Type B pancreatic cell (in vitro differentiated cells): ENCODE results near the gene VASH1. TPM values are rescaled to one million over a fixed set of nuclear protein-coding genes. Genes with fewer than 3 reads are reported as not detected.
"Not testable (repeated sequence)": the region's sequence is repeated elsewhere in the genome, so short reads cannot be mapped to it uniquely, and the experiment has no call there.

ENCODE experiments used
- DNase-seq: peaks from one replicate; pipeline ENCODE4 v3.0.0; 2021; ENCODE audit warnings: mixed read lengths; ENCODE audit not compliant: unreplicated experiment; ENCODE audit errors: extremely low spot score
- H3K27ac Mint-ChIP-seq: 2 replicates; pipeline ENCODE4 v1.8.0; 2021; ENCODE audit warnings: mild to moderate bottlenecking, mixed read lengths
- H3K27me3 Mint-ChIP-seq: 2 replicates; pipeline ENCODE4 v1.8.0; 2021; ENCODE audit warnings: mixed read lengths
- H3K36me3 Mint-ChIP-seq: 2 replicates; pipeline ENCODE4 v1.8.0; 2021; ENCODE audit warnings: mixed read lengths
- H3K4me1 Mint-ChIP-seq: one replicate; pipeline ENCODE4 v1.8.0; 2021; ENCODE audit warnings: mixed read lengths; ENCODE audit not compliant: unreplicated experiment
- H3K4me3 Mint-ChIP-seq: 2 replicates; pipeline ENCODE4 v1.8.0; 2021; ENCODE audit warnings: mild to moderate bottlenecking, mixed read lengths
- H3K9me3 Mint-ChIP-seq: 2 replicates; pipeline ENCODE4 v1.8.0; 2021; ENCODE audit warnings: mixed read lengths
- CTCF ChIP-seq: fragments of 200-600 bp; sonication (generic); conservative IDR thresholded peaks from 2 replicates; pipeline ENCODE4 v1.5.0; 2021; ENCODE audit warnings: antibody characterized with exemption, mild to moderate bottlenecking
- total RNA-seq: library from RNA; stranded (reverse); gene quantifications from 2 replicates; pipeline ENCODE4 v1.2.1, GENCODE V29; 2021; ENCODE audit warnings: low replicate concordance

Gene VASH1
- total RNA-seq, 1 donor from 2014 or later, result 28.8 TPM

DNA sequence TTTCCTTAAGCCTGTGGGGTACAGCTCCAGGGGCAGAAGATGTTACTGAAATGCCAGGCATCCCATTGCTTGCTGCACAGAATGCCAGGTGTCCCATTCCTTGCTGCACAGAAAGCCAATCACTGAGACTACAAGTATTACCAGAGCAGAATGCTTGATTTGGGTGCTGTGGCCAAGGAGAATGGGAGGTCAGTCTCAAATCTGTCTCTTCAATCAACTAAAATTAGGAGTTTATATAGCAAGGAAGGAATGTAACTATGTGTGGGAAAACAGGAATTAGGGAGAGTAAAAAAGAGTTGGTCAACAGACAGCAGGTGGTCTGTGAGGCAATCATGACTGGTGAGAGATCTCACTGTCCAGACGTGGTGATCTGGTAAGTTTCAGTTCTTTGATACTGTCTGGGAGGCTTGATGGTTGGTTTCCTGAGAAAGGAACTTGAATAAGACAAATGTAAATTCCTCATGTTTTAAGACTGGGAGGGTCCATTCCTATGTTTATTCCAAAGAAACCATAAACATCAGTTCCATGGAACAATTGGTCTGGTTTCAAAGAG lies 31.2 kb upstream of the VASH1 start:
- Mint-ChIP-seq H3K27me3 (peaks cover 14% of the 10 kb centered on the region), H3K27ac (no peak overlapping the region), H3K9me3 (no peaks in the 10 kb centered on the region), H3K36me3 (no peaks in the 10 kb centered on the region), H3K4me3 (no peak overlapping the region), H3K4me1 (no peaks in the 10 kb centered on the region)
- TF ChIP-seq CTCF, result no peak
- no peak for DNase-seq

DNA sequence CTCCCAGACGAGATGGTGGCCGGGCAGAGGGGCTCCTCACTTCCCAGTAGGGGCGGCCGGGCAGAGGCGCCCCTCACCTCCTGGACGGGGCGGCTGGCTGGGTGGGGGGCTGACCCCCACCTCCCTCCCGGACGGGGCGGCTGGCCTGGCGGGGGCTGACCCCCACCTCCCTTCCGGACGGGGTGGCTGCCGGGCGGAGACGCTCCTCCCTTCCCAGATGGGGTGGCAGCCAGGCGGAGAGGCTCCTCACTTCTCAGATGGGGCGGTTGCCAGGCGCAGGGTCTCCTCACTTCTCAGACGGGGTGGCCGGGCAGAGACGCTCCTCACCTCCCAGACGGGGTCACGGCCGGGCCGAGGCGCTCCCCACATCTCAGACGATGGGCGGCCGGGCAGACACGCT lies 26.8 kb upstream of the VASH1 start:
- not testable (repeated sequence) for H3K36me3 Mint-ChIP-seq, H3K9me3 Mint-ChIP-seq, H3K27ac Mint-ChIP-seq, DNase-seq, H3K4me3 Mint-ChIP-seq, H3K4me1 Mint-ChIP-seq
- H3K27me3 Mint-ChIP-seq, result peaks cover 25% of the 10 kb centered on the region

DNA sequence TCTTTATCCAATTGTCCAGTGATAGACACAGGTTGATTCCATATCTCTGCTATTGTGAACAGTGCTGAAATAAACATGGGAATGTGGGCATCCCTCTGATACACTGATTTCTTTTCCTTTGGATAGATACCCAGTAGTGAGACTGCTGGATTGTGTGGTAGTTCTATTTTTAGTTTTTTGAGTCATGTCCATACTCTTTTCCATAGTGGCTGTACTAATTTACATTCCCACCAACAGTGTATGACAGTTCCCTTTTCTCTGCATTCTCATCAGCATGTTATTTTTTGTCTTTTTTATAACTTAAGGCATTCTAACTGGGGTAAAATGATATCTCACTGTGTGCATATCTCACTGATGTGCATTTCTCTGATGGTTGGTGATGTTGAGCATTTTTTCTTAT lies 24.8 kb upstream of the VASH1 start:
- H3K36me3 Mint-ChIP-seq, result no peaks in the 10 kb centered on the region
- no peak overlapping the region for H3K27ac Mint-ChIP-seq
- no peak overlapping the region for H3K4me3 Mint-ChIP-seq
- no peaks in the 10 kb centered on the region for H3K4me1 Mint-ChIP-seq
- H3K27me3 Mint-ChIP-seq, result peaks cover 22% of the 10 kb centered on the region
- no peak for TF ChIP-seq CTCF
- peaks cover 9% of the 10 kb centered on the region for H3K9me3 Mint-ChIP-seq
- DNase-seq, result no peak

DNA sequence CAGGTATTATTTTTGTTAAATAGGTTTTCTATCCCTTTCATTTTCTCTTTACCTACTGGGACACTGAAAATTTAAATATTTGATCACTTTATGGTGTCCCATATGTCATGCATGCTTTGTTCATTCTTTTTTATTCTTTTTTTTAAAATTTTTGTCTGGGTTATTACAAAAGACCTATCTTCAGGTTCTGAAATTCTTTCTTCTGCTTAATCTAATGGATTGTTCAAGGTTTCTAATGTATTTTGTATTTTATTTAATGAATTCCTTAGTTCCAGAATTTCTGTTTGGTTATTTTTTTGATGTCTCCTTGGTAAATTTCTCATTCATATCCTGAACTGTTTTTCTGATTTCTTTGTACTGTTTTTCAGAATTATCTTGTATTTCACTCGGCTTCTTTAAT lies 20.2 kb upstream of the VASH1 start:
- Mint-ChIP-seq H3K36me3 (no peaks in the 10 kb centered on the region), H3K4me1 (no peaks in the 10 kb centered on the region), H3K9me3 (peaks cover 9% of the 10 kb centered on the region), H3K27ac (no peak overlapping the region), H3K27me3 (peaks cover 21% of the 10 kb centered on the region), H3K4me3 (no peak overlapping the region)
- DNase-seq, result no peak
- no peak for TF ChIP-seq CTCF

DNA sequence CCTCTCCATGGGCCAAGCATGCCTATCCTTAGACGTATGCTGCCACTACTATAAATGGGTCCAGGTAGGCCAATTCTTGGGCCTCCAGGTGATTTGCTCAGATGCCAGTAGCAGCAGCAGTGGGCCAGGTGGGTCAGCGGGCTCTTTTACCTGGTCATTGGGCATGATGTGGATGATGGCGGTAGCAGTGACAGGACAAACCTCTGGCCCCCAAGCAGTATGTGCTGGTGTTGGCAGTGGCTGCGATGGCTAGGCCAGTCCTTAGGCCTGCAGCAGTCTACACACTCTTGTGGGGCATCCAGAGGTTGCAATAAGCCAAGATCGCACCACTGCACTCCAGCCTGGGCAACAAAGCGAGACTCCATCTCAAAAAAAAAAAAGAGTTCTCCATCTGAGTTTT lies 19.1 kb upstream of the VASH1 start:
- Mint-ChIP-seq H3K27me3 (peaks cover 15% of the 10 kb centered on the region), H3K9me3 (peaks cover 9% of the 10 kb centered on the region), H3K4me3 (no peak overlapping the region), H3K4me1 (no peaks in the 10 kb centered on the region), H3K27ac (no peak overlapping the region), H3K36me3 (no peaks in the 10 kb centered on the region)
- no peak for DNase-seq
- no peak for TF ChIP-seq CTCF

- Mint-ChIP-seq H3K27me3 (peaks cover 17% of the 10 kb centered on the region), H3K36me3 (no peaks in the 10 kb centered on the region), H3K9me3 (peaks cover 9% of the 10 kb centered on the region), H3K4me3 (no peak overlapping the region), H3K27ac (no peak overlapping the region), H3K4me1 (no peaks in the 10 kb centered on the region)
- no peak for DNase-seq
- TF ChIP-seq CTCF, result no peak
These were observed 18.3 kb upstream of the VASH1 start for GRCh38 chr14:76742966-76743365.
